T-helper 2 cell (primary cell): ENCODE results near the gene CNR2.

Experiments
- DNase-seq, 5 experiments: peaks; one replicate each; pipeline versions ENCODE4 v3.0.0 to v3.0.0-alpha.2; 2012 to 2022
- total RNA-seq, 2 donors: gene quantifications; one replicate each; lab custom pipeline; 2026; lab: John Stamatoyannopoulos, UW

The CNR2 gene
- total RNA-seq: 0 to 0.07 reads per million in 2 donors

DNA sequence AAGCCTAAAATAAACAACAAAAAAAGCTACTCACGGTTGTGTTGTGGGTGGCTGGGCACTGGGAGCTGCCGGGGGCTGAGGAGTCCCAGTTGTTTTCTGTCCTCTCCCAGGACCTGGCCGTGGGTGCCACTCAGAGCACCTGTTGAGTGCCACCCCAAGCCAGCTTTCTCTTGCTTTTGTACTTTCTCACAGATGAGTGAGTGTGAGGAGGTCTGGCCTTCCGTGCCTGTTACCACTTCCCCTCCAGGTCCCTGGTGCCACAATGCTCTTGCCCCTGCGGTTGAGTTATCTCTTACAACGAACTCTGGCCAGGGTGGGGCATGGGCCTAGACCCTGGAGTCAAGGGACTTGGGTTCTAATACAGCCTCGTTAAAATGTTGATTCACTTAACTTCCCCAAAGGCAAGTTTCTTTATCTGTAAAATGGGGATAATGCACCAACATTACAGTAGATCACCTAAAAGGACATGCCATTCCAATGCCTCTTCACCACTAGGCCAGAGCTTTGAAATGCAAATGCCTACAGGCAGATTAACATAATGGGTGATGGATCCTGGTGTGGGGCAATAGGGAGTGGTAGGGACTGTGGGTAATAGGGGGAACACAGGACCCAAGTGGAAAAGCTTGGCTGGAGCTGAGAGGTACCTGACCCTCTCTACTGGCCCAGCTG lies at the start of gene CNR2:
Gene CNR2 (minus strand): TSS at position 151 of the 669 bp plus-strand sequence. CDS start 37,745 bp downstream, outside the sequence.
- peak in 2 of 5 experiments; percentile 22 to 78 for DNase-seq

DNA sequence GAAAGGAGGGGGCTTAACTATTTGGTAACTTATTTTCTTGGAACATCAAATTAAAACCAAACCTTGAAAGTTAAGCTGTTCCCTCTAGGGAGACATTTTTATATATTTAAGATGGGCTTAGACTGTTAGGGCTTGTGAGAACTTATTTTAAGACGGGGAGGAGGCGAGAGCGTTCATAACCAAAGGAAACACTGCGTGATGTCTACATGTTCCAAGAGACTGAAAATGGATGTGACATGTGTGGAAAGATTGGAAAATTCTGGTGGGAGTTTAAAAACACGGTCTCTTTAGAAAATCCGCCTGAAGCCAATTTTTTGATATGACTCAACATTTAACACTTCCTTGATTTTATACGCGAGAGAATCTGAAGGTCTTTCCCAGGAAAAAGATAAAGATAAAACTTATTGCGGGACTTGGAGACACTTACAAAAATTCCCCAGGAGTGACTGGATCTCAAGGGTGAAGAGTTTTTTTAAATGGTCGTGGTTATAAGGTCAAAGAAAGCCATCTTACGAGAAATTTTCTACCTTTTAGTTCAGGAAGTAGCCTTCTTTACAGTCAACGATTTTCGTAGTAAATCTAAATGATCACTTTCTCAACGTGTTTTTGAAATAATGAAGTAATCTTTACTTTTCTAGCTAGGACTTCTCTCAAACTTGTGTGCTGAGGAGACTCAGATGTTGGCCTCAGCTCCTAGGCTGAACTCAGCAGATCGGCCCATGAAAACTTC lies 47.3 kb upstream of the CNR2 start:
- peak in 1 of 5 experiments; percentile 34 for DNase-seq

DNA sequence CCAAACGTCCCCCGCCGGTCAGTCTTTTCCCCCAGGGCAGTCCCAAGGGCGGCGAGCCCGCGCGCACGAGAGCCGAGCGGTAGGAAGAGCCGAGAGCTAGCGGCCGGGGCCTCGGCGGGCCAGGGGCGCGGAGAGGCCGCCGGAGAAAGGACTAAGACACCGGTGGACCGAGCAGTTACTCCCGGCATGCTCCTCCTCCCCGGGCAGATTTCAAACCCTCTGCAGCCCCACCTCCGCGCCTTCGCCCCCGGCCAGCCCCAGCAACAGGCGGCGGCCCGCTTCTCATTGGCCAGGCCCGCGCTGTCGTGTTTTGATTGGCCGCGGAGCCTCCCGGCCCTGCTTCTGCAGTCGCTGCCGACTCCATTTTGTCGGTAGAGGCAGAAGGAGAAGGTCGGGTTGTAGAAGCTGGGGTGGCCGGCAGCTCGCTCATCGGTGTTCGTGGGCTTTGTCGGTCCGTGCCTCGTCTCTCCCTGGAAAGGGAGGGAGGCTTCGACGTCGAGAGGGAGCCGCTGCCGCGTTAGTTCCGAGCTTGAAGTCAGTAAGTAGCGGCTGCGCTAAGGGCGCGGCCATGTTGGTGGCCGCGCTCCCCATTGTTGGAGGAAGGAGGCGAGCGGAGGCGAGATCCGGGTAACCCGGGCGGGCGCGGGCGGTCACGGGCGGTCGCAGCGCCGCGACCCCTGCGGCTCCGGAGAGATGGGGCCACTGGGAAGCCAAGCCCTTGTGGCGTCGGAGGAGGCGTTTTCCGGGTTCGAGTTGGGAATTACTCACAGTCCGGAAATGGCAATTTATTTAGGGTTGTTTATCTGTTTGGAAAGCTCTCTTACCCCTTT lies 46.5 kb upstream of the CNR2 start, which contains the start of gene PNRC2:
Gene PNRC2 (plus strand): TSS at position 368 of the 830 bp plus-strand sequence. CDS start 1,630 bp downstream, outside the sequence.
- DNase-seq: peak; percentile 91 to 98 (median 94)

DNA sequence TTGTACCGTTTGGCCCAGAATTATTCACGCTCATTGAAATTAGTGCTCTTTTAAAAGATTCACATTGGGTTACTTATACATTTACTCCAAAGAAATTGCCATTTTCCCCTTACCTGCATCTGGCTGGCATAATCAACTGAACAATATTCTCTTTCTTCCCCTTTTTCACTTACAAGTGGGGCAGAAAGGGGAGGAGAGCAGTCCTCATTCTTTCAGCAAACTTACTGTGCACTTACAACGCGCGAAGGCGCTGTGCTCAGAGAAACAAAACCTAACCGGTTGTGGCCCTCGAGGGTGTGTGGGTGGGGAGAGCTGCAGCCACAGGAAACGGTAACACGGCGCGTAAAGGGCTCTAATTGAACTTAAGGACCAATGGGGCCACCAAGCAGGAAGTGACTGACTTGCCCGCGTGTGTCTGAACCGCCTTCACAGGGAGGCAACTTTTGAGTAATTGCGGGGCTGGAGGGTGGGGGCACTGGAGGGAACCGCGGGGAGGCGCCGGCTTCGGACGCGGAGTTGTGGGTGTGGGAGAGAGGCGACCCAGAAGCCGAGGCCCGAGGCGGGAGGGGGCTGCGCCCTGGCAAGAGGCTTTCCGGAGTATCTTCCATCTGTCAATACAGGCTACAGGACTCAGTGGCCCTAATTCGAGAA lies 45.8 kb upstream of the CNR2 start:
- peak; percentile 70 to 99 (median 87) for DNase-seq

DNA sequence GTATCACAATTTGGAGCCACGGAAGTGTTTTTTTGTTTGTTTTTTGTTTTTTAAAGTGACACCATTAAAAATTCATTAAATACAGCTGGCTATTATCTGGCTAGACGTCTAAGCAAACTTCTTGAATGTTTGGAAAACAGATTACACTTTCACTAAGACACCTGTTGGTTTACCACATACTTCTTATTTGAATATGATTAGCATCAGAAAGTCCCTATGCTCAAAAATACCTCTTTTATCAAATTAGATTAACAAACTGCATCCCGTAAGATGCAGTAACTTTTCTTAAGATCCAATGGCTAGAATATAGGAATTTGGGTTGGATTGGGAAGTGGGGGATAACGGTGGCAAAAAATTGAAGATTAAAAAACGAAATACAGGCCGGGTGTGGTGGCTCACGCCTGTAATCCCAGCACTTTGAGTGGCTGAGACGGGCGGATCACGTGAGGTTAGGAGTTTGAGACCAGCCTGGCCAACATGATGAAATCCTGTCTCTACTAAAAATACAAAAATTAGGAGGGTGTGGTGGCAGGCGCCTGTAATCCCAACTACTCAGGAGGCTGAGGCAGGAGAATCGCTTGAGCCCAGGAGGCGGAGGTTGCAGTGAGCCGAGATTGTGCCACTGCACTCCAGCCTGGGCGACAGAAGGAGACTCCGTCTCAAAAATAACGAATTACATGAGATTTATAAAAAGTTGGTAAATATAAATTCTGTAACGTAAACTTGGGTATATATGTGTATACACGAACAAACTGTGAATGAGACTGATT lies 45.1 kb upstream of the CNR2 start:
- peak in 1 of 5 experiments; percentile 45 for DNase-seq

DNA sequence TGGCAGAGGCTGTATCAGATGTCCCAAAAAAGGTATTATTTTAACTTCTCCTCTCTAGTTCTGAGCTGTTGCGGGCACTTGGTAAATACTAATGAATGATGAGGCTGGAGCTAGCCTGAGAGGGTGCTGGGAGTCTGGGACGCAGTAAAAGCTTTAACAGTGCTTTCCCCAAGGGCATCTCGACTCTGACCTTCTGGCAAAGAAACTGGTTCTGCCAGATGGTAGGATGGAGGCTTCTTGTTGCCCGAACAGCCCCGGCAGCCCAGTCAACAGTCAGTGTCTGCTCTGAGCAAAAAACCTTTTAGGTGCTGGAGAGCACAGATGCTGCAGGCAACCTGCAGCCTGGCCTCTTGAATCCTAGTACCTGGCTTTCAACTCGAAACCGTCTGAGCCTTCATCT lies 43.9 kb upstream of the CNR2 start:
- DNase-seq: no peak

DNA sequence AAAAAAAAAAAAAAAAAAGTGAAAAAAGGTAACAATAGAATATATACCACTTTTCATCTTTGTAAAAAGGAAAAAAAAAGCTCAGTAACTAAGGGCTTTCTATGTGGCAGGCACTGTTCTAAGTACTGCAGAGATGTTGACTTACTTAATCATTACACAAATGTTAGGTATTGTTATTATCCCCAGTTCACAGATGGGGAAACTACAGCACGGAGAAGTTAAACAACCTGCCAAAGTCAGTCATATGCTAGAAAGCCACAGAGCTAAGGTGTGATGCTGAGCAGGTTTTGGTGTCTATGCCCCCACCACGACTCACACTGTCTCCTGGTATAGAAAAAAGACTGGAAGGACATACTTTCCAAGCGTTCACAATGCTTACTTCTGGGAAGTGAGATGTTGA lies 39.9 kb upstream of the CNR2 start:
- DNase-seq: no peak

DNA sequence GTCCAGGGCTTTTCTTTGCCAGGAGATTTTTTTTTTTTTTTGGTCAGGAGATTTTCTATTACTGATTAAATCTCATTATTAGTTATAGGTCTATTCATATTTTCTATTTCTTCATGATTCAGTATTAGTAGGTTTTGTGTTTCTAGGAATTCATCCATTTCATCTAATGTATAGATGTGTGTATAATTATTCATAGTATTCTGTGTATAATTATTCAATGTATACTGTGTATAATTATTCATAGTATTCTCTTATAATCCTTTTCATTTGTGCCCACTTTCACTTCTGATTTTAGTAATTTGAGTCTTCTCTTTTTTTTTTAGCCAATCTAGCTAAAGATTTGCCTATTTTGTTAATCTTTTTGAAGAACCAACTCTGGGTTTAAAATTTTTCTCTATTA lies 34.2 kb upstream of the CNR2 start:
- no peak for DNase-seq

DNA sequence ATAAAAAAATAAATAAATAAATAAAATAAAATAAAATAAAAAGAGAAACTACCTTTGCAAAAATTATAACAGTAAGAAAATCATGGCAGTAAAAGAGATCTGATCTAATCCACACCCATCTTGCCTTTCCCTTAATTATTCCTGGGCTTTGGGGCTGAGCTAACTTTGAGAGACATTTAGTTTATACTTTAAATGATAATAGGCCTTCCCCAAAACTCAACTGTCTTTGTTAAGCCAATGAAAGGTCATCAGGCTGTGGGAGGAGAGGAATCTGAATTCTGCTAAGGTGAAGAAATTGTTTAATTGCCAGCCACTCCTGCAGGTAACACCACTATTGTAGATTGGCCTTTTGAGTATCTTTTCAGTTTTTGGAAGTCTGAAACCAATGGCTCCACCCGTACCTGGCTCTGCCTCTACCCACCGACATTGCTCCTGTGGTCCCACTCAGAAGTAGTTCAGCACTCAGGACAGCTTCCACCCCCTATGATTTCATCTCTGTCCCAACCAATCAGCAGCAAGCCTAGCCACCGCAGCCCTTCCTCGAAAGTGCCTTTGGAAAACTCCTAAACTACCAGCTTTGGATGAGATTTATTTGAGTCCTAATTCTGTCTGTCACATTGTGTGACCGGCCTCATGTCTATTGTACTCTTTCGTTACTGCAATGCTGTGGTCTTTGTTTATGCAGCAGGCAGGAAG lies 23.5 kb upstream of the CNR2 start:
- DNase-seq: no peak

DNA sequence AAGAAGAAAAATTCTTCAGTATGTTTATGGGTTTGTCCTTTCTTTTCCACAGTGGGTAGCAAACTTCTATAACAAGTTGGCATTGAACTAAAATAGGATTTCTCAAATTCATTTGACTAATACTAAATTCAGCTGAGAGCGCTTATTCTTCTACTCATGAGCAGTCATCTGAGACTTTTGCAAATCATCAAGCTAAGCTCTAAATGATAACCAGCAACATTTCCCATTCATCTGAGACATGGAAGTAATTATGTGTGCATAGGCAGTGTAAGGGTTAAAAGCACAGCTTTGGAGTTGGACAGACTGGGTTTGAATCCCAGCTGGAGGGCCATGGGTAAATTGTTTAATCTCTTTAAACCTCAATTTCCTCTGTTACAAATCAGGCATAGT lies 18.3 kb upstream of the CNR2 start:
- no peak for DNase-seq

DNA sequence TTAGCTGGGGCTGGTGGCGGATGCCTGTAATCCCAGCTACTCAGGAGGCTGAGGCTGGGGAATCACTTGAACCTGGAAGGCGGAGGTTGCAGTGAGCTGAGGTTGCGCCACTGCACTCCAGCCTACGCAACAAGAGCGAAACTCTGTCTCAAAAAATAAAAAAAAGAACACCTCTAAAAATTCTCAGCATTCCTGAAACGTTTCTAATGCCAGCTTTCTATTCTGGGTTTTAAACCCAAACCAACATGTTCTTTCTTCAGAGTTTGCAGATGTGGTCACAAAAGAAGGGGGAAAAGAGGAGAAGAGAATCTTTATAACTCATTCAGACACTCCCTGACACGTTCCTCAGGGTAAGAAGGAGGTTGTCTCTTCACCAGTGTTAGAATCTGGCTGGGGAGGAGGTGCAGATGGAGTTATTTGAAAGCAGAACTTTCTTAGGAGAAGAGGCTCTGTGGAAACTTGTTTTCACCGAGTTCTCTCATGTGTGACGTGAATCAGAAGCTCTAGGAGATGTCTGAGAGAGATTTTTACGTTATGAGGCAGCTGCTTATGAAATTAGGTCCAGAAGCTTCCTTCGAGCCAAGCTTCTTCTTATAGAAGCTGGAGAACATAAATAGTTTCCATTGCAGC lies 17.8 kb upstream of the CNR2 start:
- no peak for DNase-seq

DNA sequence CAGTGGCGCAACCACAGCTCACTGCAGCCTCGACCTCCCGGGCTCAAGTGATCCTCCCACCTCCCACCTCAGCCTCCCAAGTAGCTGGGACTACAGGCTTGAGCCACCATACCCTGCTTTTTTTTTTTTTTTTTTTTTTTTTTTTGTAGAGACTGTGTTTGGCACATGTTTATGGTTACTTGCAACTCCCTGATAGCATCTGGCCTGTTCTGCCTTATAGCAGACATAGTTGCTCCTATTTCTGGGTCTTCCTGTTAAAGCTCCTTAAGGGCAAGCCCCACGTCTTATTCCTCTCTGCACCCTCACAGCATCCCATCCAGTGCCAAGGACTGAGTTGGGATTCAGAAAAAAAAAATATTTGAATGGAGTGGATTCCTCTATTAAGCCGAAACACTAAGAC lies 17.1 kb upstream of the CNR2 start:
- DNase-seq: no peak

DNA sequence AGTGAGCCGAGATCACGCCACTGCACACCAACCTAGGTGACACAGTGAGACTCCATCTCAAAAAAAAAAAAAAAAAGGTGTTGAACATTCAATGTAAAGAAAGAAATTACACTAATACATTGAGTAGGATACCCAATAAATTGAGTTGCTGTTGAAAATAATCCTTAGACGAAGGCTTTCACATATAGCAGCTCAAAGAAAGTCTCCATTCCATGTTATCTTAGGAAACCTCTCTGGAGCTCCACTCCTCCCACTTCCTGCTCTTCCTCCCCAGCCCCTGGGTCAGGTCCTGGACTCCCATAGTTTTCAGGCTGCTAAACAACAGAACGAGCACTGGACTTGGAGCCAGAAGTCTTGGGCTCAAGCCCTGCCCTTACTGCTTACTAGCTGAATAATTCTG lies 15.6 kb upstream of the CNR2 start:
- DNase-seq: no peak

DNA sequence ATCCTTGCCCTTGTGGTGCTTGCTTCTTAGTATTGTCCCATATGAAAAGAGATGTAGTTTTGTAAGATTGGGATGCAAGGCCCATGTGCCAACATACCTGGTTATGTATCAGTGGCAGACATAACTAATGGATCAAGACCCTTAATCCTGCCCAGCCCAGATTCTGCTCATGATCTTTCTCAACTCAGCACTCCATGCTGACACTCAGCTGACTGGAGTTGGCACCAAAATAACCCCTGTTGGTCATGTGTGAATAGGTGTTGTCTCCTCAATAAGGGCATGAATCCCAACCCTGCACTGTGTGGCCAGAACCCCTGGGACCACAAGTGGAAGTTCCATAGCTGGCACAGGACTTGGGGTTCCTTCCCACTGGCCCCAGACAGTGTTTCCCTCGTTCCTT lies 13.9 kb upstream of the CNR2 start:
- no peak for DNase-seq

DNA sequence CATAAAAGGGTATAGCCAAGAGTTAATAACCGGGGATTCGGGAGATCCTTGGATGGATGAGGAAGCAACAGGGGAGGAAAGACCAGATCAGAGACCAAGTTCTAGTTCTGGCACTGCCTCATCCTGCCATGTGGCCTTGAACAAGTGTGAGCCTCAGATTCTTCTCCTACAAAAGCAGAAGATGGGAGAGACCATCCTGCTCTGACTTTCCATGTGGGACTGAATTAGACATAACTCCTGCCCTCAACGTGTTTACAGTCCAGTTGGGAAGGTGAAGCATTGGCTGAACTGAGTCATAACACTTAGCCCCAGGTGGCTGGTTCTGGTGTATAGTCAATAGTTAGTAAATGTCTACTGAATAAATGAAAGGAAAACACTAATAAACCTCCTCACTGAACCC lies 12.1 kb upstream of the CNR2 start:
- no peak for DNase-seq

DNA sequence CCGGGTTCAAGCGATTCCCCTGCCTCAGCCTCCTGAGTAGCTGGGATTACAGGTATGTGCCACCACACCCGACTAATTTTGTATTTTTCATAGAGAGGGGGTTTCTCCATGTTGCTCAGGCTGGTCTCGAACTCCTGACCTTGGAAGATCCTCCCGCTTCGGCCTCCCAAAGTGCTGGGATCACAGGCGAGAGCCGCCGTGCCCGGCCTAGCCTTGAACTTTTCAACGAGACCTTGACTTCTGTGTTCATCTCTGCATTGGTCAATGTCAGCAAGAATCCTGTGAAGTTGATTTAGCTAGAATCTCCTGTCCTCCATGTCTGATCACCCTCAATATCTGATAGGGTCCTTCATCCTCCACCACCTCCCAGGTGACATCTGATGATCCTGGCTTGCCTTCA lies 11.4 kb upstream of the CNR2 start:
- no peak for DNase-seq

DNA sequence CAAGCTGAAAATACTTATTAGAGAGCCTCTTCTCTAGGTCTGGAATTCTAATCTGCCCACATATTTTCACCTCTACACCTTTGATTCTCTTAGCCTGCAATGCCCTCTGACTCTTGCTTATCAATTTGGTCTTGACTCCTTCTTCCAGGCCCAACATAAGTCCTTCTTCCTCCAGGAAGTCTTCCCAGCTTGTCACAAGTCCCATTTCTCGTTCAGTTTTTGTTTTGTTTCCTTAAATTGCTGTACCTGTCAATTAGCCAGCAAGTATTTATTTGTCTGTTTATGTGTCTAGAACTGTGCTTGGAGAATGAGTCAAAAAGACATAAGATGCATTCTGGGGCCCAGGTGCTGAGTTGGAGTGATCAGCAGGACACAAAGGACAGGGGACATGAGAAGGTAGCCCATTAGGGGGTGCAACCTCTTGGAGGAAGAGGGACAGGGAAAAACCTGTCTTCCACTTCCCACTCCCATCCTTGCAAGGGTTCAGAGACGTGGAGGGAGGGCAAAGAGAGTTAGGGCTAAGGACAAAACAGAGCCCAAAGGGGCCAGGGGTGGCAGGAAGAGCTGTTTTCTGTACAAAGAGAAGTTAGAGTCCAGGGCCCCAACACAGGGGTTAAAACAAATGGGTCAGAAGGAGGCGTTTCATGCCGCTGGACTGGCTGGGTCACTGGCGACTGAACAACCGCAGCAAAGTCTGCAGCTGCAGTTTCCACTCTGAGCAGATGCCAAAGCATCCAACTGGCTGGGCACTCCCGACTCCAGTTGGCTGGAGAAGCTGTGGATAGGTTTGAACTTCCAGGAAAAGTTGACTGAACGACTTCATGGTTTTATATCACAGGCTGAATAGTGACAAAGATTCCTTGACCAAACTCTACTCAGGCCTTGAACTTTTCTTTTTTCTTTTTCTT lies 10.7 kb upstream of the CNR2 start:
- no peak for DNase-seq

DNA sequence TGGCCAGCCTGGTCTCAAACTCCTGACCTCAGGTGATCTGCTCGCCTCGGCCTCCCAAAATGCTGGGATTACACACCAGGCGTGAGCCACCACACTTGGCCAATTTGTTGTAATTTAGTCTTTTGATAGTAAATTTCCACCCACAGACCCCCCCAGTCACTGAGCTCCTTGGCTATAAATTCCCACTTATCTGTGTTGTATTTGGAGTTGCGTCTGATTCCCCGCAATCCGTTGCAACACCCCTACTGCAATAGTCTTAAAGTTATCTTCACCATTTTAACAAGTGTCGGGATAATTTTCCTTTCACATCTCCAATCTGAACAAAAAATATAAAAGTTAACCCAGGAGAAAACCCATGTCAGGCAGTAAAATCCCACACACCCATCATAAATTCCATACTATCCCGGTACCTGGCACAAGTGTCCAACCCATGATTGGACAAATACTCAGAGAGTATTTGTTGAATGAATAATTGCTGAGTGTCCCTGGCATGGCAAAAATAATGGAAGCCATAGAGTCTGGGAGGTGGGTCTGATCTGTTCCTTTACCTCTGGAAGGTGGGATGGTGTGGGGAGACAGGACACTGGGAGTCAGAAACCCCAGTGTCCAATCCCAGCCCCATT lies 9.3 kb upstream of the CNR2 start:
- DNase-seq: no peak
